Parathyroid adenoma (tissue), 2 donors: ENCODE data around the gene GPR156.

Experiments used
- H2AFZ ChIP-seq: fragments of 300-600 bp; sonication (generic); one replicate; pipeline ENCODE4 v1.7.0; 2017; ENCODE audit warnings: antibody characterized with exemption, mild to moderate bottlenecking
- H3K27ac ChIP-seq: fragments of 300-600 bp; sonication (generic); one replicate; pipeline ENCODE4 v1.7.0; 2017
- H3K27me3 ChIP-seq: fragments of 300-600 bp; sonication (generic); one replicate; pipeline ENCODE4 v1.7.0; 2017; ENCODE audit warnings: low read length; ENCODE audit not compliant: control insufficient read depth, insufficient read depth
- H3K36me3 ChIP-seq: fragments of 300-600 bp; sonication (generic); one replicate; pipeline ENCODE4 v1.7.0; 2017; ENCODE audit warnings: low read length; ENCODE audit not compliant: control insufficient read depth, insufficient read depth
- H3K4me1 ChIP-seq: fragments of 300-600 bp; sonication (generic); one replicate; pipeline ENCODE4 v1.7.0; 2017; ENCODE audit warnings: control low read depth
- H3K4me2 ChIP-seq: fragments of 300-600 bp; sonication (generic); one replicate; pipeline ENCODE4 v1.7.0; 2017; ENCODE audit warnings: low read length
- H3K4me3 ChIP-seq: fragments of 300-600 bp; sonication (generic); one replicate; pipeline ENCODE4 v1.7.0; 2017; ENCODE audit warnings: low read depth, low read length
- H3K79me2 ChIP-seq: fragments of 300-600 bp; sonication (generic); one replicate; pipeline ENCODE4 v1.7.0; 2017; ENCODE audit warnings: control low read depth
- H3K9ac ChIP-seq: fragments of 300-600 bp; sonication (generic); one replicate; pipeline ENCODE4 v1.7.0; 2017; ENCODE audit warnings: mild to moderate bottlenecking
- H3K9me3 ChIP-seq: fragments of 300-600 bp; sonication (generic); one replicate; pipeline ENCODE4 v1.7.0; 2017; ENCODE audit warnings: low read length; ENCODE audit not compliant: control insufficient read depth
- CTCF ChIP-seq: fragments of 300-600 bp; sonication (generic); IDR thresholded peaks from one replicate; pipeline ENCODE4 v1.7.0; 2017; ENCODE audit warnings: antibody characterized with exemption, mild to moderate bottlenecking
- donor health status: primary hyperparathyroidism.

Gene GPR156

DNA sequence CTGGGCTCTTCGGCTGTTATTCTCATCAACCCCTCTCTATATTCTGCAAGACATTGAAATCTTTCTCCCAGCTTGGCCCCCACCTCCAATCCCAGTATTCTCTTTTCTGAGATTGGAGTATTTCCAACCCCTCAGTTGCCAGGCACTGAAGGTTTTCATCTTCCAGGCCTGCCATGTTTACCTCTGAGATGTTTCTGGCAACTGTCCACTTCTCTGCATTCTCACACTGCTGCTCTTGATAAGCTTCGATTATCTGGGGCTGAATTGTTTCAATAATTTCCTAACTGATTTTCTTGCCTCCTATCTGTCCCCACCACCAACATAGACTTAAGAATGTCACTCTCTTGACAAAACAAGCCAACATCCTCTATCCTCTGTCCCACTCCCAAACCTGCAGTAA is 1.4 kb upstream of the GPR156 start:
- no peak overlapping the region for H2AFZ ChIP-seq
- no peak overlapping the region for H3K27ac ChIP-seq
- no peaks in the 10 kb centered on the region for H3K9me3 ChIP-seq
- no peak overlapping the region for H3K4me3 ChIP-seq
- no peak overlapping the region for H3K4me2 ChIP-seq
- no peaks in the 10 kb centered on the region for H3K4me1 ChIP-seq
- no peak for TF ChIP-seq CTCF
- H3K79me2 ChIP-seq, result no peaks in the 10 kb centered on the region
- no peaks in the 10 kb centered on the region for H3K36me3 ChIP-seq
- H3K9ac ChIP-seq, result no peak overlapping the region
- H3K27me3 ChIP-seq, result no peaks in the 10 kb centered on the region

GRCh38 chr3:120285508-120285841 is 453 bp upstream of the GPR156 start:
- no peaks in the 10 kb centered on the region for H3K36me3 ChIP-seq
- no peak overlapping the region for H3K4me3 ChIP-seq
- no peak for TF ChIP-seq CTCF
- H3K4me2 ChIP-seq, result peak overlapping the region; percentile 45
- H3K4me1 ChIP-seq, result no peaks in the 10 kb centered on the region
- peak overlapping the region; percentile 69 for H2AFZ ChIP-seq
- no peaks in the 10 kb centered on the region for H3K27me3 ChIP-seq
- no peak overlapping the region for H3K9ac ChIP-seq
- no peak overlapping the region for H3K27ac ChIP-seq
- H3K79me2 ChIP-seq, result no peaks in the 10 kb centered on the region
- H3K9me3 ChIP-seq, result no peaks in the 10 kb centered on the region

DNA sequence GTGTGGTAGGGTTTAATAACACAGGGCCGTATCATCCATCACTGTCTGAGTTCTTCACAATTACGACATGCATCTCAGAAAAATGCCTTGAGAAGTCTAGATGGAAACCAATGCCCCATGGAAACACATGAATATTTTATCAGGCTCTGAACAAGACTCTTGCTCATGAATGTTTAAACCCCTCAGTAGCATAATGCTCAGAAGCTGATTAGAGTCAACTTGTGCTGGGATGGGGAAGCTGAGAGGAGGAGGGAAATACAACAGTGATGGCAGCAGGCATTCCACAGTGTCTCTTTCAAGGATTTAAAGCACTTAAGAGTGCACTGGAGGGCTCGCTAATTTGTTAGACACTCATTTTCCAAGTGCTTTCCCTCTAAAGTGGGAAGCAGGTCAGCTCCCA is 3.8 kb downstream of the GPR156 start:
- Histone ChIP-seq H3K4me1 (no peaks in the 10 kb centered on the region), H3K27ac (no peak overlapping the region), H3K36me3 (no peaks in the 10 kb centered on the region), H3K4me2 (no peak overlapping the region), H3K79me2 (no peaks in the 10 kb centered on the region), H3K9ac (no peak overlapping the region), H3K4me3 (no peak overlapping the region), H2AFZ (no peak overlapping the region), H3K9me3 (no peaks in the 10 kb centered on the region), H3K27me3 (no peaks in the 10 kb centered on the region)
- TF ChIP-seq CTCF, result no peak

GRCh38 chr3:120280566-120280965 is 4.5 kb downstream of the GPR156 start:
- Histone ChIP-seq H3K27me3 (no peaks in the 10 kb centered on the region), H2AFZ (no peak overlapping the region), H3K4me2 (no peak overlapping the region), H3K9me3 (no peaks in the 10 kb centered on the region), H3K4me3 (no peak overlapping the region), H3K27ac (no peak overlapping the region), H3K4me1 (no peaks in the 10 kb centered on the region), H3K79me2 (no peaks in the 10 kb centered on the region), H3K36me3 (no peaks in the 10 kb centered on the region), H3K9ac (no peak overlapping the region)
- TF ChIP-seq CTCF, result no peak

GRCh38 chr3:120280026-120280425 is 5.0 kb downstream of the GPR156 start:
- Histone ChIP-seq H3K9me3 (no peaks in the 10 kb centered on the region), H2AFZ (no peak overlapping the region), H3K4me2 (no peak overlapping the region), H3K4me3 (no peak overlapping the region), H3K27me3 (no peaks in the 10 kb centered on the region), H3K79me2 (no peaks in the 10 kb centered on the region), H3K9ac (no peak overlapping the region), H3K4me1 (no peaks in the 10 kb centered on the region), H3K27ac (no peak overlapping the region), H3K36me3 (no peaks in the 10 kb centered on the region)
- no peak for TF ChIP-seq CTCF
